Measurements from ENCODE around the gene AUTS2.

Gene AUTS2

GRCh38 chr7:70458745-70459144, 860.5 kb downstream of the AUTS2 start:
- DNase-seq (ENCODE audit: low read depth in 3 of 3) = no peak

GRCh38 chr7:70459546-70459945, 861.3 kb downstream of the AUTS2 start:
- DNase-seq (ENCODE audit: low read depth in 3 of 3) = no peak

- no peak for DNase-seq (ENCODE audit: low read depth in 3 of 3)
Observed at GRCh38 chr7:70460071-70460470, 861.8 kb downstream of the AUTS2 start.

- no peak for DNase-seq (ENCODE audit: low read depth in 3 of 3)
Observed at GRCh38 chr7:70460562-70460961, 862.3 kb downstream of the AUTS2 start.

DNA sequence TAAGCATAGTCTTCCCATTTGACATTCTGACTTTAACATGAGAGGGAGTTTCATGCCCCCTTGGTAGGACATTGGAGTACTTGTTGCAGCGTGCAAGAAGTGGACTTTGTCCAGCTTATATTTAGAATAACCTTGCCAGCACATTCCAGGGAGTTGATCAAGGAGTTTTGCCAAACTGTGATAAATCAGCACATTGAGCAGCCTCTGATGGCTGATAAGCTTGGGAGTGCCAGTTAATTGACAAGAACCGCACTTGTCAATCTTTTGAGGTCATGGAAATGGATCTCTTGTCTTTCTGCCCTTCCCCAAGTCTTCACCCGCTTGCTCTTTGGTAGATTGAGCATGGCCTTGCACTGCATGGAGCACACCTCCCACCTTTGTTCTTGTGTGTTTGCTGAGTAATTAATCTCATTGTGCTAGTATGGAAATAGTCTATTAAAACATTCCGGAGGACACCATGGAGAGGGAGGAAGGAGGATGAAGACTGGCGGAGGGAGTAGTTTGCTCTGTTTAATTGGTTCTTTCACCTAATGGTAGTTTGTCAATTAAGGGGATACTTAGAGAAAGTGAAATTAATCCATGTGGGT, 865.2 kb downstream of the AUTS2 start:
- DNase-seq (ENCODE audit: low read depth in 3 of 3) = no peak

- no peak for DNase-seq (ENCODE audit: low read depth in 3 of 3)
Observed at GRCh38 chr7:70466725-70467364, 868.6 kb downstream of the AUTS2 start.

- no peak for DNase-seq (ENCODE audit: low read depth in 3 of 3)
Observed at GRCh38 chr7:70470746-70471145, 872.5 kb downstream of the AUTS2 start.

- no peak for DNase-seq (ENCODE audit: low read depth in 3 of 3)
Observed at GRCh38 chr7:70472601-70473237, 874.4 kb downstream of the AUTS2 start.

DNA sequence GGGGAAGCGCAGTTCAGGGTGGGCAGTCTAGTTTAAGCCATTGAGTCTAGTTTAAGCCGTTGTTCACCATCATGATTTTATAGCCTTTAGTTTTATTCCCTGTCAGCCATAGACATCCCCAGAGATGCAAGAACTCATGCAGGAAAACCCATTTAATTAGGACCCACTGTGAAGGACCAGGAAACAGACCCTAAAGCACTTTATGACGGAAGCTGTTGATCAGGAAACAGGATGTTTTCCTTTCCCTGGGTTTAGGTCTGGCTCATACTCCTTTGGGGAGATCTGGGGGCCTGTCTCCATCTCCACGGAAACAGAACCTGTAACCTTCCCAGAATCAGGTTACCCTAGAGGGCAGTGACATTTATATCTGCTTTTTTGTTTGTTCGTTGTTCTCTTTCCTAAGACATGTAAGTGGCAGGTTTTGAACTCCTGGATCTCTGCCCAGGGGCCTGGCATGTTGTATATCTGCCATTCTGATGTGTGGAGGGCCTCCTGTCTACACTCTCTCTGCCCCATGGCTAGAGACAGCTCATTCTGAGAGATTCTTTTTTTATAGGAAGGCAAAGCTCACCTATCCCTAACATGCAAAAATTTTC, 876.5 kb downstream of the AUTS2 start:
- DNase-seq (ENCODE audit: low read depth in 3 of 3) = no peak

DNA sequence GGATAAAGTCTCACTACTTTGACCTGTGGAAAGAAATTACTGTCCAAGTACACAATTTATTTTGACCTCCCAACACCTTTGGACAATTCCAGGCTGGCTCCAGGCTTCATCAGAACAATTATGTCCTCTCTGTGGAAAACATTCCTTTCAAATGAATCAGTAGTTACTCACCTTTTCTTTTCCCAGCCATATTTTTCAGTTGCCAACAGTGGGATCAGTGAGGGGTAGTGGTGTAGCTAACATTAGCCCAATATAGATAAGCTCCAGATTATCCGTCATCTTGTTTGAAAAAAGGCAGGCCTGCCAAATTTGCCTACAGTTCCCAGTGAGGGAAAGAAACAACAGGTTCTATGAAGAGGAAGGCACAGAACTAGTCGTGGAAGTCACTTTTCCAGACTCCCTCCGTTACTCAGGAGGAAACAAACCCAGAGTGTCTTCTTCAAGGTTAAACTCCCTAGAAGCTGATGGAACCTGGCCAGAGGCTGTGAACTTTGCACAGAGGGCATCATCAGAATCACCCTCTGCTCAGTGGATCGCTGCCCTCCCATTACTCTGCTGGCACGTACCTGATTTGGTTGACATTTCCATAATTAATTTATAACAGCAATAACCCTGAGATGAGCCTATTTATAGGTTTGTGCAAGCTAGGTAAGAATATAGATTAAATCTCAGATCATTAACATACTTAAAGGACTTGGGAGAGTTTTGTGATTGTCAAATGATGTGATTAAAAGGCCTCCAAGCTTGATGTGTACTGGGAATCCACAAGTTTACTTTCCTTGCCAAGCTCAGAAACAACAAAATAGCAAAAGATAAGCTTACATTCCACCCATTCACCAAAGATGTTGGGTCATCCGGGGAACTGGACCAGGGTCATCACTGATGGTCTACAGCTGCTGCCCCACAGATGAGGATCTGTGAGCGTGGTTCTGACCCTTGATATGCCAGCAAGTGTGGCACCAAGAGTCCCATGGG, 879.0 kb downstream of the AUTS2 start:
- no peak for DNase-seq (ENCODE audit: low read depth in 3 of 3)

DNA sequence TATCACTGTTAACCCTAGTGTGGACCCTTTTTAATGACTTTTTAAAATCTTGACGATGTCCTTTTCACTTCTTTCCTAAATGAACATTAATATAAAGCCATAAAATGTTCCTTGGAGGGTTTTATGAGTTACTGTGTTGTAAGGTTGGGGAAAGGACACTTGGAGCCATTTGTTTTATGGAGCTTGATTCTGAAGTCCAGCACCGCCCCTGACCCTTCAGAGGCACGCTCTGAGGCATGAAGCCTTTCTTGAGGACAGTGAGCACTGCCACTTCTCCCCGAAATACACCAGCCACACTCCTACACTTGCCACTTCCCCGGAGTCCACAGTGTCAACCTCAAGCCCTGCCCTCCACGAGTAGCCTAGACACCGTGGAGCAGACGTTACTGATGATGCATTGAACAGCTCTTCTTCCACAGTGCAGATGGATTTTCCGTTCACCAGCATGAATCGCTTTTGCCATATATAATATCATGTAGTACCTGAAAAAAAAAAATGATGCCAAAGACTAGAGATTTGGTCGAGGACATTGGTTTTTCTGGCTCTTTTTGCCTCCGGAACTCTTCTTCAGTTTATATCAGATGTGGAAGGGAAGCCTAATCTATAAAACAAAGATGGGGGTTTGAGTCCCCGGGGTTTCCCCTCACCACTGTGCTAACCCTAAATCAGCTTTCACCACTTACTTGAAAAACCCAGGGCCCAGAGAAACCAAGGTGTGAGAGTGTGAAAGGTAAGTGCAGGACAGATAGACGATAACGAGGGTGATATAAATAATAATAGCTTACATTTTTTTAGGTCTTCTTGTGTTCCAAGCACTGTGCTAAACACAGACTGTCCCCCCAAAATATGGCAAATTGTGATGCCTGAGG, 881.1 kb downstream of the AUTS2 start:
- DNase-seq (ENCODE audit: low read depth in 3 of 3) = no peak

DNA sequence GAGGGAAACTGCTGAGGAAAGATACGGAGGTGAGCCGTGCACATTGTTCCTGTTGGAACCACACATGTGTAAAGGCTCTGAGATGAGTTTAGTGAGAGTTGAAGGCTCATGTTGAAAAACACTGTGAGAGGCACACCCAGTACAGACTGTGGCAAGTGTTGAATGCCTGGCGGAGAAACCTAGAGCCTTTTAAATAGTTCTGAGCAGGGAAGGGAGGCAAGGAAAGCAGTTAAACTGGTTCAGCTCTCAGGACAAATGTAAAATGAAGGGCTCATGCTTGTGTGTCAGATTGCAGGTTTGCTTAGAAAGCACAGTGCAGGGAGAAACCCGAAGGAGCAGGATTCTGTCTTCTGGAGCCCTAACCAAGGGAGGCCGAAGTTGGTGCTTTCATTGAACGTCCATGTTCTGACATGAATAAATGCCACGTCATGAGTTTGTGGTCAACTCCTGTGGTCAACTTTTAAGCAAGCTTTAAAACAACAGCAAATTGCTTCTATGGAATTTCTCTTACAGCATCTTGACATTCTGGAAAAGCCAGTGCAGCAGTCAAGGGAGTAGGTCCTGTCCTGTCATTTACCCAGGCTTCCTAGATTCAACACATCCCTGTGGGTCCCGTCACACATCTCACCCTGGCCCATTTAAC, 882.8 kb downstream of the AUTS2 start:
- no peak for DNase-seq (ENCODE audit: low read depth in 3 of 3)

- DNase-seq (ENCODE audit: low read depth in 3 of 3) = no peak
Observed at GRCh38 chr7:70481570-70482123, 883.4 kb downstream of the AUTS2 start.

- DNase-seq (ENCODE audit: low read depth in 3 of 3) = no peak
Observed at GRCh38 chr7:70484255-70484654, 886.0 kb downstream of the AUTS2 start.

DNA sequence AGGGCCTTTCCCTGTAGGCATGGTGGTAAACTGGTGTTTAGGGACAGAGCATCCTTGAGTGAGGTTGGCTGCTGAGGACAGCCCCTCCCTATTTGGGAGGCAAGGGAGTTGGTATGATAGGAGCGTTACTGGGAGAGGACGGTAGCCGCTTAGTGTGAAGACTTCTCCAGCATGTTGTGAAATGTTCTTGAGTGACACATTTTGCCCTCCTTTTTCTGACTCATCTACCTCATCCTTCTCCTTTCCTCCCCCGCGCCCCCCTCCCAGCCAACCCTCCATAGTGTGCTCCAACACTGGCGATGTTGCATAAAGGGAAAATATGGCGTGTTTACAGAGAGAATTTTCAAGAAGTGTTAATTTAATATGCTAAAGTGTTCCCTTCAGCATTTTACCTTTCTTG, 888.7 kb downstream of the AUTS2 start:
- no peak for DNase-seq (ENCODE audit: low read depth in 3 of 3)

DNA sequence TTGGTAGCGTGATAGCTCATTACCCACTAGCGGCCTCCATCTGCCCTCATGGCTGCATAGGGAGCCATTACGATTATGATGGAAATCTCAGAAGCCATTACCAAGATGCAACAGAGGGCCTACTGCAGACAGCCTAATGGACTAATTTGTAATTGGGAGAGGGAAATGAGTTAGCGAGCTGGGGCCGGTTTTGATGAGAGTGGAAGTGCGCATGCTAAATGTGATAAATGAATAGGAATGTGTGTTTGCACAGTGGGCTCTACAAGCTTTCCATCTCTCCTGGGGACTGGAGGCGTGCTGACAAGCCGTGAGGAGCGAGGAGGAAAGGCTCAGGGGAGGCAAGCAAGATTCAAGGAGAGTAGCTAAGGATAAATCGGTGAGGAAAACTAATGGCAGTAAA, 889.2 kb downstream of the AUTS2 start:
- no peak for DNase-seq (ENCODE audit: low read depth in 3 of 3)

DNA sequence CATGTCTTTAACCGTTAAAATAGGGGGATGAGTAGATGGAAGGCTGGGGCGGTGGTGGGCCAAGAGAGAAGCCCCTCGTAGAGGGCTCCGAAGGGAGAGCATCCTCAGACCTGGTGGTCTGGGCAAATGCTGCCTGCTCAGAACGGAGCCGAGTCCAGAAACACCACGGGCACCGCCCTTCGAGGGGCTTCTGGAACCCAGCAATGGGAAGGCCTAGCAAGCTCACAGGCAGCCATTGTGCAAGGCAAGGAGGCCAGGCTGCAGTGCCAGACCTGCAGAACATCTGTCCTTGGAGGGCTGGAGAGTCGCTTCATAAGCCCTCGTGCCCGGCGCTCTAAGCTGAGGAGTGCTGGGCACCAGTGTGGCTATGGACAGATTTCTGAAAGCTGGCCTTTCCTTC, 889.6 kb downstream of the AUTS2 start:
- no peak for DNase-seq (ENCODE audit: low read depth in 3 of 3)

- no peak for DNase-seq (ENCODE audit: low read depth in 3 of 3)
Observed at GRCh38 chr7:70489813-70490212, 891.5 kb downstream of the AUTS2 start.

- DNase-seq (ENCODE audit: low read depth in 3 of 3) = no peak
Observed at GRCh38 chr7:70492625-70493024, 894.4 kb downstream of the AUTS2 start.
